ENCODE data around the gene PPP1R16B.
A peak's percentile ranks its signal among the peaks of the same experiment; 100 is the strongest.

Gene PPP1R16B

DNA sequence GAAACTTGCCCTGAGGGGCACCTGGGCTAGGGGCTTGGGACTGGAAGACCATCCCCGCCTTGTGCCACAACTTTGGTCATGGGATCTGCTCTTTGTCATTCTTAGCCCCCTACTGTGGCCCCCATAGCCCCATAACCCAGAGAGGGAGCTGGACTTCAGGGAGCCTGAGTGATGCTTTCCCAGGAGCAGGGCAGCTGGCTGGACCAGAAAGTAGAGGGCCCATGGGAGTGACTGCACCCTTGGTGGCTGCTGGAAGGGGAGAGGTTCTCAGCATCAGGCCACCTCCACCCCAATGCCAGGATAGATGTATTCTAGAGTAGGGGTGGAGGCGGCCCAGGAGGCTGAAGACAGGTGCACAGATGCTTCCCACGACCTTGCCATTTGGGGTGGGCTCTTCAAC, 114.9 kb downstream of the PPP1R16B start:
- DNase-seq (ENCODE audit: low read depth), result no peak
- TF ChIP-seq, protein P1, sequence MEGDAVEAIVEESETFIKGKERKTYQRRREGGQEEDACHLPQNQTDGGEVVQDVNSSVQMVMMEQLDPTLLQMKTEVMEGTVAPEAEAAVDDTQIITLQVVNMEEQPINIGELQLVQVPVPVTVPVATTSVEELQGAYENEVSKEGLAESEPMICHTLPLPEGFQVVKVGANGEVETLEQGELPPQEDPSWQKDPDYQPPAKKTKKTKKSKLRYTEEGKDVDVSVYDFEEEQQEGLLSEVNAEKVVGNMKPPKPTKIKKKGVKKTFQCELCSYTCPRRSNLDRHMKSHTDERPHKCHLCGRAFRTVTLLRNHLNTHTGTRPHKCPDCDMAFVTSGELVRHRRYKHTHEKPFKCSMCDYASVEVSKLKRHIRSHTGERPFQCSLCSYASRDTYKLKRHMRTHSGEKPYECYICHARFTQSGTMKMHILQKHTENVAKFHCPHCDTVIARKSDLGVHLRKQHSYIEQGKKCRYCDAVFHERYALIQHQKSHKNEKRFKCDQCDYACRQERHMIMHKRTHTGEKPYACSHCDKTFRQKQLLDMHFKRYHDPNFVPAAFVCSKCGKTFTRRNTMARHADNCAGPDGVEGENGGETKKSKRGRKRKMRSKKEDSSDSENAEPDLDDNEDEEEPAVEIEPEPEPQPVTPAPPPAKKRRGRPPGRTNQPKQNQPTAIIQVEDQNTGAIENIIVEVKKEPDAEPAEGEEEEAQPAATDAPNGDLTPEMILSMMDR (conservative IDR thresholded peaks at IDR 0.05; ENCODE audit: low read depth, low read length), result no peak
- no peak overlapping the region for H3K4me3 ChIP-seq (ENCODE audit: low read depth, low read length)

DNA sequence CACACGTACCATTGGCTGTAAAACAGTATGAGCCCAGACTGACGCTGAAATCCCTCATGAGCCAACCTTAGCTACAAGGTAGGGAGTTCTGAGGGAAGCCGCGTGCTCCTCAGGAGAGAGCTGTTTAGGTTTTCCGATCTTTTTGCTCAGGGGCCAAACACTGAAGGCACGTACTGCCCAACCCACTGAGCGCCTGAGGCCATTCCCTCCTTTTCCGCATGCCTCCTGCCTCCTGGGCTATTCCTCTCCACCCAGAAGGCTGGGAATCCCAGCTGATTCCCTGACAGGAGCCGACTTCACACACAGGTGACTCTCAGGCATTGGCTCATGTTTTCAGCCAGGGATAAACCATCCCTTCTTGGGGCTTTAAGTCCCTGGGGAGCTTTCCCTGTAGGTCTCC, 115.4 kb downstream of the PPP1R16B start:
- DNase-seq (ENCODE audit: low read depth), result no peak
- no peak overlapping the region for H3K4me3 ChIP-seq (ENCODE audit: low read depth, low read length)
- TF ChIP-seq, protein P1 (conservative IDR thresholded peaks at IDR 0.05; ENCODE audit: low read depth, low read length), result no peak

DNA sequence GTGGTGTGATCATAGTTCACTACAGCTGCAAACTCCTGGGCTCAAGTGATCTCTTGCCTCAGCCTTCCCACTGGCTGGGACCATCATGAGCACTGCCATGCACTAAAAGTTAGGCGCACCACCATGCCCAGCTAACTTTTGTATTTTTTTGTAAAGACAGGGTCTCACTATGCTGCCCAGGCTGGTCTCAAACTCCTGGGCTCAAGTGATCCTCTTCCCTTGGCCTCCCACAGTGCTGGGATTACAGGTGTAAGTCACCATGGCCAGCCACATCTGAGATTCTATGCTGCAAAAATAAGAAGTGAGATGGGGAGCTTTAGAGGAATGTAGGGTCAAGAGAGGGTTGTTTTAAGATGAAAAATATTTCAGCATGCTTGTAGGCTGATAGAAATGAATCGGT, 119.2 kb downstream of the PPP1R16B start:
- no peak overlapping the region for H3K4me3 ChIP-seq (ENCODE audit: low read depth, low read length)
- TF ChIP-seq, protein P1 (conservative IDR thresholded peaks at IDR 0.05; ENCODE audit: low read depth, low read length), result no peak
- DNase-seq (ENCODE audit: low read depth), result no peak

DNA sequence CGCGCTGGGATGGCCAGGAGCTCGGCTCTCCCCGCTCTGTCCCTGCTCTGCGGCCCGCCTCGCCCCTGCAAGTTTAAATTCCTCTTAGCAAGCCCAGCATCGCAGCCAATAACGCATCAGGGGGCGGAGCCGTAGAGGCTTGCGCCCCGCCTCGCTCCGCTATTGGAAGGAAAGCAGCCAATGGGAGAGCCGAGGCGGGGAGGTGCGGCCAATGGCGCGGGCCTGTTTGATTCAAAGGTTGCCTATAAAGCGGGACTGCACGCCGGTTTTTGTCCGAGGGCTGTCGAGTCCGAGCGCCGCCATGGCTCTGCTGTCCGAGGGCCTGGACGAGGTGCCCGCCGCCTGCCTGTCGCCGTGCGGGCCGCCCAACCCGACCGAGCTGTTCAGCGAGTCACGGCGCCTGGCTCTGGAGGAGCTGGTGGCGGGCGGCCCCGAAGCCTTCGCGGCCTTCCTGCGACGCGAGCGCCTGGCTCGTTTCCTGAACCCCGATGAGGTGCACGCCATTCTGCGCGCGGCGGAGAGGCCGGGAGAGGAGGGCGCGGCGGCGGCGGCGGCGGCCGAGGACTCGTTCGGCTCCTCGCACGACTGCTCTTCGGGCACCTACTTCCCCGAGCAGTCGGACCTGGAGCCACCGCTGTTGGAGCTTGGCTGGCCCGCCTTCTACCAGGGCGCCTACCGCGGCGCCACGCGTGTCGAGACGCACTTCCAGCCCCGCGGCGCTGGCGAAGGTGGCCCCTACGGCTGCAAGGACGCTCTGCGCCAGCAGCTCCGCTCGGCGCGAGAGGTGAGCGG, 120.8 kb downstream of the PPP1R16B start, which contains the start of gene FAM83D:
Gene FAM83D (plus strand): TSS at position 276 of the 792 bp plus-strand sequence. CDS start 26 bp downstream, at position 302.
- TF ChIP-seq, protein P1 (conservative IDR thresholded peaks at IDR 0.05; ENCODE audit: low read depth, low read length), result no peak
- DNase-seq (ENCODE audit: low read depth), result peak; percentile 99
- H3K4me3 ChIP-seq (ENCODE audit: low read depth, low read length), result peak within 1 kb of the TSS; percentile 80

DNA sequence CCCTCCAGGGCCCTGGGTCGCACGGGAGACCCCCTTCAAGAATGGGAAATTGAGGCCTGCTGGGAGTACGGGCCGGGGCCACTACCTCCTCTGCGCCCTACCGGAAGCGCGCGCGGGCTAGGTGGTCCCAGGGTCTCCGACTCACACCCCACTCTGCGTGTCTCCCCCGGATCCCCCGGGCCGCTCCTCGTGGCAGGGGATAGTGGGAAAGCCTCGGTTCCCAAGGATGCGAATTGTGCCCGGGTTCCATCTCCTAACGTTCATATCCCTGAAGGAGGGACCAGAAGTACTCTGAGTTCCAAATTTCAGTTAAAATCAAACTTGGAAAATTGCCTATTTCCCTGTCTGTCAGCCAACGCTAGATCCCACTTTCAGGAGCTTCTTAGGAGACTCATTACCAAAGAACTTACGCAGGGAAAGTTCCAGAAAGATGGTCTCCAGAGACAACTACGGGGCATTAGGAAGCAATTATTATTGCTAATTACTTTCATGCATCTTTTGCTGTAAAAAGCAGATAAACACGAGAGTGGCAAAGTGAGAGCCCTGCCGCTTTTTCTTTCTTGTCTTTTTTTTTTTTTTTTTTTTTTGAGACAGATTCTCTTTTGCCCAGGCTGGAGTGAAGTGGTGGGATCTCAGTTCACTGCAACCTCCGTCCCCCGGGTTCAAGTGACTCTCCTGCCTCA, 121.6 kb downstream of the PPP1R16B start:
- peak overlapping the region; percentile 80 for H3K4me3 ChIP-seq (ENCODE audit: low read depth, low read length)
- DNase-seq (ENCODE audit: low read depth), result peak; percentile 17
- TF ChIP-seq, protein P1 (conservative IDR thresholded peaks at IDR 0.05; ENCODE audit: low read depth, low read length), result no peak

DNA sequence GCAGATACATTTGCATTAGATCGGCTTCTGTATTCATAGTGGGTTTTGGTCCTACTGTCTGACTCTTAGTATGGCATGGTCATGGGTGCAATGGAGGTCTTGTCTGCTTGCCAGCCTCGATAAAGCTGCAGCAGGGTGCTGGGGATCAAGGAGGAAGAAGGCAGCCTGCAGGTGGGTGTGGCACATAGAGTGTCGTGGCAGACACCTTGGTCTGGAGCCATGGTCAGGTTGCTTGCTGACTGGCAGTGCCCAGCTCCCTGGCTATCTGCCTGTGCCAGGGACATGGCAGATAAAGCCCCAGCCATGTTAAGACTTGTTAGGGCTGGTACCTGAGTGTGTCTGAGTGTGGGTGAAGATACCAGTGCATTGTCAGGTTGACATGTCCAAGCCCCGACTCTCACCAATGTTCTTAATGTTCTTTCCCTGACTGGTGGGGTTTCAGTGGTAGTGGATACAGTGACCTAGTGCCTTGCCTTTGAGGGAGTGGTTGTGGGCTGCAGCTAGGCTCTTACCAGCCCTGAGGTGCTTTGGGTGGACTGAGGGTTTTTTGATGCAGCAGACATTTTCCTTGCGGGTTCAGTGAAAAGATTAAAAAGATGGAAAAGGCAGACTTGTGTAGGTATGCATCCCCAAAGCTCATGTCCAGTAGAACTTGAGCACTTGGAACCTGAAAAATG, 122.5 kb downstream of the PPP1R16B start:
- no peak for DNase-seq (ENCODE audit: low read depth)
- no peak overlapping the region for H3K4me3 ChIP-seq (ENCODE audit: low read depth, low read length)
- TF ChIP-seq, protein P1 (conservative IDR thresholded peaks at IDR 0.05; ENCODE audit: low read depth, low read length), result no peak
